HG02610 (cell line): ENCODE results near the gene TRAF7.

Source experiments
- ATAC-seq: cut with Tn5 transposase; IDR thresholded peaks from one replicate; pipeline ENCODE4 v1.9.1; 2021; ENCODE audit warnings: mild to moderate bottlenecking, moderate library complexity; ENCODE audit not compliant: unreplicated experiment

The TRAF7 gene

DNA sequence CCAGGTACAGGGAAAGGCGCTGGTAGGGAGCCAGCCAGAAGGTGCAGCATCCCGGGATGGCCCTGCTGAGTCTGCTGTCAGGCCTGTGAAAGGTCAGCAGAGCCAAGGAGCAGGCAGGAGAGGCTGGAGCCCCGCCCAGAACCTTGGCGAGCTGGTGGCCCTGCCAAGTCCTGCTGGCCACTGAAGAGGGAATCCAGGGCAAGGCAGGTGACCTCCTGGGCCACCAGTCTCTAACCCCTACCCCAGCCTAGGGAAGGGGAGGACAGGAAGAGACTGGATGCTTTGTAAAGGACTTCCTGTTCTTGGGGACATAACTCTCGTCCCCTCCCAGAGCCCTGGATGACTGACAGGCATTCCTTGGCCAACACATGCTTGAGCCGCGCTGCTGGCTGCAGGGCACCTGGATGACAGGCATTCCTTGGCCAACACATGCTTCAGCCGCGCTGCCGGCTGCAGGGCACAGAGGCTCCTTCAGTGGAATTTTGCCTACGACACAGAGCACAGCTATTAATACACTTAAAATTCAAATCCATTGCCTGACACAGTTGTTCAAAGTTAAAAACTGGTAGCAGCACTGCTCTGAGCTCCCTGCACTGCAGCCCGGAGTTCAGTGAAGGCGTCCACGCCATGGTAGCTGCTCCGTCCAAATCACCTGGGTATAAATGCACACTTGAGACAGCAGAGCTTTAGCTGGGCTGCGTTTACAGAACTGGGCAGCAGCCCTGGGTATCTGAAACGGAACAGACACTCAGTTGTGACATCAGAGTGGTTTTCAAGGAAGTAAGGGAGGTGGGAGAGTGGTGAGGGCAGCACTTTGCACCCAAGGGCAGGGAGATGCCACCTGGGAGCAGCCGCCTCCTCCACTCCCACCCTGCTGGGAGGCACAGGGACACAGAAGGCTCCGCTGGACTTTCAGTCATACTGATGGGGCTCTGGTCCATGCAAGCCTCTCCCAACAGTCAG, 57.1 kb downstream of the TRAF7 start:
- no peak for ATAC-seq

GRCh38 chr16:2213817-2214718, 58.5 kb downstream of the TRAF7 start:
- ATAC-seq, result peak; percentile 4

- ATAC-seq, result peak; percentile 84
These were observed 59.1 kb downstream of the TRAF7 start, which contains the start of gene PGP for GRCh38 chr16:2214719-2214968. PGP (minus strand) TSS chr16:2214840; CDS start chr16:2214777, 63 bp downstream.

DNA sequence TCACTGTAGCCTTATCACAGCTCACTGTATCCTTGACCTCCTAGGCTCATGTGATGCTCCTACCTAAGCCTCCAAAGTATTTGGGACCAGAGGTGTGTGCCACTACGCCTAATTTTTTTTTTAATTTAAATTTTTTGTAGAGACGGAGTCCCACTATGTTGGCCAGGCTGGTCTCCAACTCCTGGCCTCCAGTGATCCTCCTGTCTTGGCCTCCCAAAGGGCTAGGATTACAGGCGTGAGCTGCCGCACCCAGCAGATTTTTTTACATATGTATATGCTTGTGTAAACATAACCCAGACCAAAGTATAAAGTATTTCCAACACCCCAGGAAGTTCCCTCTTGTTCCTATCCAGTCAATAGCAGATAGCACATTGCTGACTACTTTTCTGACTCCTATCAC, 60.7 kb downstream of the TRAF7 start:
- ATAC-seq, result no peak

DNA sequence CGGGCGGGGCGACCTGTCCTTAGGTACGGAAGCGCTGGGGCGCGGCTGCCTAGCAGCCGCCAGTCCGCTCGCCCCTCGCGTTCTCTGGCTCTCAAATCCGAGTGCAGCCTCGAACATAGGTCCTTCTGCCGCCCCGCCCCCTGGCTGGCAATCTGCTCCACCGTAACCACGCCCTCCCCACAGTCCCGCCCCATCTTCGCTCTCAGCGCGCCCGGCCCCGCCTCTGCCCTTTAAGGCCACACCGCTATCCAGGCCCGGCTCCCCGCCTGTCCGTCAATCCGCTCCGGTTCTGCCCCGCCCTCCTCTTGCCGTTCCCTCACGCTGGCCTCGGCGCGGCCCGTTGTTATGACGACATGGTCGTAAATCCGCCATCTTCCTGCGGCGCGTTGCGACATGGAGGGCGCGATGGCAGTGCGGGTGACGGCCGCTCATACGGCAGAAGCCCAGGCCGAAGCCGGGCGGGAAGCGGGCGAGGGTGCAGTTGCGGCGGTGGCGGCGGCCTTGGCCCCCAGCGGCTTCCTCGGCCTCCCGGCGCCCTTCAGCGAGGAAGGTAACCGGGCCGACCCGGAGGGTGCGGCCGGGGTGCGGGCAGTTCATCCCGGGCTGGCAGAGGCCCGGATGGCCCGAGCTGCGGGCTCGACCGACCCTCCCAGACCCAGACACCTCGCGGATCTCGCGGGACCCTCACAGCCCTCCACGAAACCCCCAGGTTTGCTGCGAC, 67.8 kb downstream of the TRAF7 start, which contains the start of gene E4F1:
E4F1 (plus strand) TSS at position 371 of the 721 bp plus-strand sequence; CDS start at position 394, 23 bp downstream.
- ATAC-seq, result peak; percentile 95

GRCh38 chr16:2223942-2224486, 68.4 kb downstream of the TRAF7 start:
- peak; percentile 8 for ATAC-seq

DNA sequence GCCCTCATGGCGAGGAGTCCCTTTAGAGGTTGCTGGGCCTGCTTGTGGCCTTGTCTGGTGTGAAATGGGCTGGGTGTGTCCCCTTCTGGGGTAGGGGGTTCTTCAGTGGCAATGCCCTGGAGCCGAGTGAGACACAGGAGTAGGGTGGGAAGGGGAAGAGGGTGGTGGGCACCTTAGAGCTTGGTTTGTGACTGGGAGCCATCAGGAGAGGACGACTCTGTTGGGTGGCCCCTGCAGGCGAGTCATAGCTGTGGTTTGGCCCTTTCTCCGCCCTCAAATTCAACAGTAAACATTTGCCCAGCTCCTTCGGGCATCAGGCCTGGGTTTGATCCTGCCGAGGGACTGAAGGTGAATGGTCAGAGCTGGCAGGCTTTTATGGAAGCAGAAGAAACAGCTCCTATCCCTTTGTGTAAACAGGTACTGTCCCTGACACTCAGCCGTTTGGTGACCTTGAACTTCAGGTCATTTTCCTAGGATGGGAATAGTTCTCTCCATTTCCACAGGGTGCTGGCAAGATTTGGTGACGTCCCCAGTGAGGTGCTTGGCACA, 70.7 kb downstream of the TRAF7 start:
- no peak for ATAC-seq

- no peak for ATAC-seq
These were observed 71.3 kb downstream of the TRAF7 start for GRCh38 chr16:2226918-2227317.
